CD4-positive, alpha-beta T cell treated with Interleukin-1 beta for 1 hour (primary cell): ENCODE measurements around the gene TBC1D22B.
A peak's percentile ranks its signal among the peaks of the same experiment; 100 is the strongest.
"Not testable (repeated sequence)": the region's sequence is repeated elsewhere in the genome, so short reads cannot be mapped to it uniquely, and the experiment has no call there.

Experiments used
- DNase-seq, 2 donors: peaks; one replicate each; pipeline ENCODE4 v3.0.0-alpha.2; 2020 to 2022

The TBC1D22B gene

GRCh38 chr6:37324131-37325033 lies 66.8 kb downstream of the TBC1D22B start:
- no peak for DNase-seq

GRCh38 chr6:37330345-37330744 lies 72.8 kb downstream of the TBC1D22B start:
- DNase-seq, result not testable (repeated sequence)

GRCh38 chr6:37331047-37331446 lies 73.5 kb downstream of the TBC1D22B start:
- no peak for DNase-seq

GRCh38 chr6:37332894-37333293 lies 75.3 kb downstream of the TBC1D22B start:
- no peak for DNase-seq

- no peak for DNase-seq
These were observed 76.5 kb downstream of the TBC1D22B start for GRCh38 chr6:37334047-37334446.

GRCh38 chr6:37338317-37338716 lies 80.7 kb downstream of the TBC1D22B start:
- not testable (repeated sequence) for DNase-seq

GRCh38 chr6:37338745-37339255 lies 81.2 kb downstream of the TBC1D22B start:
- DNase-seq, result no peak

- no peak for DNase-seq
These were observed 82.4 kb downstream of the TBC1D22B start for GRCh38 chr6:37339741-37340638.

GRCh38 chr6:37340639-37340943 lies 83.0 kb downstream of the TBC1D22B start:
- DNase-seq, result no peak

- DNase-seq, result no peak
These were observed 85.7 kb downstream of the TBC1D22B start for GRCh38 chr6:37343248-37343647.

- no peak for DNase-seq
These were observed 86.7 kb downstream of the TBC1D22B start for GRCh38 chr6:37344308-37344707.

- not testable (repeated sequence) for DNase-seq
These were observed 88.2 kb downstream of the TBC1D22B start for GRCh38 chr6:37345804-37346203.

- DNase-seq, result no peak
These were observed 89.6 kb downstream of the TBC1D22B start for GRCh38 chr6:37347177-37347576.

GRCh38 chr6:37347670-37348111 lies 90.1 kb downstream of the TBC1D22B start:
- no peak for DNase-seq

GRCh38 chr6:37351027-37351426 lies 93.5 kb downstream of the TBC1D22B start:
- no peak for DNase-seq

- DNase-seq, result no peak
These were observed 94.8 kb downstream of the TBC1D22B start for GRCh38 chr6:37352384-37352783.

- peak; percentile 89 to 90 for DNase-seq
These were observed 96.4 kb downstream of the TBC1D22B start, which contains the start of gene RNF8 for GRCh38 chr6:37353761-37354525. Gene RNF8, plus strand, starts transcription at chr6:37353983. Its CDS starts 182 bp downstream, at chr6:37354165.

- no peak for DNase-seq
These were observed 97.2 kb downstream of the TBC1D22B start for GRCh38 chr6:37354526-37355384.

GRCh38 chr6:37357288-37357687 lies 99.7 kb downstream of the TBC1D22B start:
- no peak for DNase-seq

- DNase-seq, result no peak
These were observed 100.3 kb downstream of the TBC1D22B start for GRCh38 chr6:37357860-37358259.

- DNase-seq, result no peak
These were observed 101.5 kb downstream of the TBC1D22B start for GRCh38 chr6:37359039-37359438.
